ENCODE data around the gene TDRKH.

Gene TDRKH

DNA sequence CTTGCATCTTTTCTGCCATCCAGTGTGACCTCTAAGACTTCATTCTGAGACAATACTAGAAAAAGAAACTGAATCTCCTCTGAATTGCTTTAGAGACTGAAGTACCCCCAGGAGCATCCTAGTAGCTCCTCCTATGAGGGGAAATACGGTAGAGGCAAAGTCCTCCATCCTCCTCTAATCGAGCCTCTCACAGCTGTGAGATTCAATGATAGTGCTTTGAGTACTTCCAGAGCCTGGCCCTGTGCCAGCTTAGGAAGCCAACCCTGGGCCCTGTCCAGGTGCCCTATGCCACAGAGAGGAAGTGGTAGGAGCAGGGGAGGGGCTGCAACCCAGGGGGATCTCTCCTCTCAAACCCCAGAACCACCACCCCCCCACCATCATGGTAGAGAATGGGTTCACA is 30.6 kb upstream of the TDRKH start:
- no peak for DNase-seq

- DNase-seq = no peak
These were observed 29.8 kb upstream of the TDRKH start for GRCh38 chr1:151819976-151820623.

DNA sequence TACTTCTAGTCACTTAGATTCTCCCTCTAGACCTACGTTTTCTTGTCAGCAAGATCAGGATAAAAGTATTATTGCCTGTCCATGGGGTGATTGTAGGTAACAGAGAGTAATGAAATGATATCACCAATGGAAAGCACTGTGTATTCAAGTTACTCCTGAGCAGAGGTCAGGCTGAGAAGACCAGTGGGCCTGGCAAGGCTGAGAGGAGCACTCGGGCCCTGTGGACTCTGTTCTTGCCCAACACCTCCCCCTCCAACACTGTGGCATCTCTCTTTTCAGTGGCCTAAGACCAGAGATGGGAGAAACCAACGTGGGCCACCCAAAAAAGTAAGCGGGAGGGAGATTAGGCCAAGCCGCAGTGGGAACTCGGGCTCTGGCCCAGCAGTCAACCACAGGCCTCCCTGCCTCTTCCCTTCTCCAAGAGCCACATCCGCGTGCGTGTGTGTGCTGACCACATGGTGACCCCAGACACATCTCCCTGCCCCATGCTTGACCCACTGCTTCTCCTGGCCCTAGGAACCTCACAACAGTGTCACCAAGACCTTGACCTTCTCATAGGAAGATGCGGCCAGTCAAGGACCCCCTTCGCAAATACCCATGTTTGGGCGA is 29.0 kb upstream of the TDRKH start:
- no peak for DNase-seq

DNA sequence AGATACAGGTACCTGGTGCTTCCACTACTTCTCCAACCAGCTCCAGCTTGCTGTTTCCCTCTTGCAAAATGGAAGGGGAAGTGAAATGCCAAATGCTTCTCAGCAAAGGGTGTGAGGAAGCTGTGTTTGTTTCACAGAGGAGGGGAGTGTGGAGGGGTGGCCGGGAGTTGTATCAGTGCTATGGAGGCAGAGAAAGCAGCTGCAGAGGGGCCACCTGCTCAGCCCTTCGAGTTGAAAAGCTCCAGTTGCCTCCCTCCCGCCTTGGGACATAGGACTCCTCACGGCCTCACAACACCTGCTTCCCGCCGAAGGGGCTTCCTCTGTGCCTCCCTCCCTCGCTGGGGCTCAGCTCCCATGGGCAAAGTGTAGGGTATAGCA is 27.0 kb upstream of the TDRKH start:
- no peak for DNase-seq

- no peak for DNase-seq
These were observed 26.4 kb upstream of the TDRKH start for GRCh38 chr1:151816548-151817352.

GRCh38 chr1:151815716-151816327 is 25.5 kb upstream of the TDRKH start:
- no peak for DNase-seq

DNA sequence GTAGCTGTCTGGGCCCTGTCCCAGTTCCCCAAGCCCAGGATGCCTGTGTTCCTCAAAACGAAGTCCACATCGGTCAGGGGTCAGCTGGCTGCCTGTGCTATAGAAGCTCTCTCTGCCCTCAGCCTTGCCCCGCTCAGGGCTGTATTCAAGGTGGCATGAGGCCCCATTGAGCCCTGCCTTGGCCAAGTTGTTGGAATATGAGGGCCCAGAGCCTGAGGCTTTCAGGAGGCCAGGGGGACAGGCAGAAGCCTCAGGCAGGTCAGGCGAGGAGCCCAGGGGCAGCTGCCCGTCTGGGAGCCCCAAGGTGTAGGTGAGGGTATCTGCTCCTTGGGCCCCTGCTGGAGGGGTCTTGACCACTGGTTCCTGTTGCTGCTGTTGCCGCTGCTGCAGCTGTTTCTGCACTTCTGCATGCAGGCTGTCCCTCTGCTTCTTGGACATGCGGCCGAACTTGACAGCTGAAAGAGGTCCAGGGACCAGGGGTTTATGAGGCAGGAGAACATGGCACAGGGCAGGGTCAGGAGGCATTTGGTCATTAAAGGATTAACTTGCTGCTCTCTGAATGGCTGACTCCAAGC is 24.8 kb upstream of the TDRKH start:
- DNase-seq = no peak

DNA sequence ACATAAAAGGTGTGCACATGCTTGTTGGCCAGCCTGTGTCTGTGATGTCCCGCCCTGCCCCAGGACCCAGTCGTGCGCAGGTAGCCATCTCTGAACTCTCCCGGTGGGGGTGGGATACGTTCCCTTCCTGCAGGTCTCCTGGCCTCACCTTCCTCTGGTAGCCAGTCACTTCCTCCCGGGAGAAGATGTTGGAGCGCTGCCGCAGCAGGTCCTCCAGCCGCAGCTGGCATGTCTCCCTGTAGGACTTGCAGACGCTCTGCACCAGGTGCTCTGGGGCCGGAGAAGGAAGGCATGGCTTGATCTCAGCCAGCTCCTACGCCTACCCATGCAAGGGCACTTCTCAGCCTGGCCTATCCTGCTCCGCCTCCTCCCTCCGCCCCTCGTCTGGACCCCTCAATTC is 24.1 kb upstream of the TDRKH start:
- no peak for DNase-seq

GRCh38 chr1:151813271-151813977 is 23.1 kb upstream of the TDRKH start:
- no peak for DNase-seq

- no peak for DNase-seq
These were observed 20.9 kb upstream of the TDRKH start for GRCh38 chr1:151811181-151811580.

GRCh38 chr1:151809985-151810556 is 19.8 kb upstream of the TDRKH start:
- DNase-seq = no peak

DNA sequence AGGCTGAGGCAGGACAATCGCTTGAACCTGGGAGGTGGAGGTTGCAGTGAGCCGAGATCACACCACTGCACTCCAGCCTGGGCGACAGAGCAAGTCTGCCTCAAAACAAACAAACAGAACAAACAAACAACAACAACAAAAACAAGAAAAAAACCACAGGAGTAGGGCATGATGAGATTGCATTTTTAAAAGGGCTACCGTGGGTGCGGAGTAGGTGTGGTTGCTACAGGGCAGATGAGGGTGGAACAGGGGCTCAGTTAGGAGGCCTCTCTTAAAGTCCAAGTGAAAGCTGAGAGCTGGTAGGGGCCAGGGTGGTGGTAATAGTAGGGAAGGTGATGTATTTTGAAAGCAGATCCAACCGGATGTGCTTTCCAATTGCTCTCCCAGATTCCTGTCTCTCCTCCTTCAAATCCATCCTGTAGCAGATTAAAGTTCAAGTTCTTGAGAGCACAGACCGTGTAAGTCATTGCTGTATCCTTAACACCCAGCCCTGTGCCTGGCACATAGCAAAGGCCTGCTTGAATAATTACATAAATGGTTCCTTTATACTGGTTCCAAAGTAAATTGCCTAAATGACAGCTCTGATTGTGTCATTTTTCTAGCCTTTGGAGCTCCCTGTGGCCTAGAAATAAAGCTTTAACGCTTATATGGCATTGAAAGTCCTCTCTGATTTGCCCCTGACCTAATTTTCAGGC is 19.1 kb upstream of the TDRKH start:
- DNase-seq = no peak

DNA sequence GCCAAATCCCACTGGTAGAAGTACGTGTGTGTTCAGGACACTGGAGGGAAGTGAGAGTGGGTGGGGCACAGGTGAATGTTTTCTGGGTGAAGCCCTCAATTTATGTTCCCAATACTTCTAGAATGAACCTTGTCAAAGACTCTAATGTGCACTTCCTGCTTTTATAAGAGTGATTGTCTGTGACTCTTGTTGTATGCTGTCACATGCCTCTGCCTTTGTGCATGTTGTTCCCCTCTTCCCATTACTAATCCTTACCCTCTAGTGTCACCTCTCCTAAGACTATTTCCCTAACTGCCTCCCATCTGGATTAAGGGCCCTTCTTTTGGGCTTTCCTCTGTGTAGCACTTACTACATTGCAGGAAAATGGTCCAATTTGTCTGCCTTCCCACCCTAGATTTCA is 17.5 kb upstream of the TDRKH start:
- DNase-seq = no peak

GRCh38 chr1:151807131-151807530 is 16.8 kb upstream of the TDRKH start:
- no peak for DNase-seq

DNA sequence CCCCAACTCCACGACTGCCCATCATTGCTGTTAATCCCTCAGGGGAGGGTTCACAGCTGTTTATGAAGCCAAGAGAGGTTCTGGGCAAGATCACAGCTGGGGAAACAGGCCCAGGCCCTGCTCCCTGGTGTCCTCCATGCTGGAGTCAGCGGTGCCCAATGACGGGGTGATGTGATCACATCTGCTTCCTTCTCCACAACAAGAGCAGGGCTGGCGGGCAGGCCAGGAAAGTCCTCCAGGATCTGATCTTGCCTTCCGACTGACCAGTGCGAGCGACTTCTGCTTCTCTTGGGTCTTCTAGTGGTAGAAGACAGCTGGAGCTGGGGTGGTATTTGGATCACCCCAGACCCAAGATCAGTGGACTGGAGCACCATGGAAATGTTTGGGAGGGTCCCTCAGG is 15.9 kb upstream of the TDRKH start:
- no peak for DNase-seq

GRCh38 chr1:151805066-151805820 is 14.9 kb upstream of the TDRKH start, which contains the start of gene LINGO4:
LINGO4 (minus strand) TSS chr1:151805419; CDS start chr1:151802704, 2,715 bp downstream.
- no peak for DNase-seq

- DNase-seq = no peak
These were observed 13.6 kb upstream of the TDRKH start for GRCh38 chr1:151803915-151804314.

- DNase-seq = no peak
These were observed 12.9 kb upstream of the TDRKH start for GRCh38 chr1:151803164-151803563.

GRCh38 chr1:151802372-151802771 is 12.1 kb upstream of the TDRKH start:
- no peak for DNase-seq

- no peak for DNase-seq
These were observed 11.5 kb upstream of the TDRKH start for GRCh38 chr1:151801846-151802245.

- no peak for DNase-seq
These were observed 11.1 kb upstream of the TDRKH start for GRCh38 chr1:151801310-151801820.

All from stimulated activated CD4-positive, alpha-beta T cell treated with anti-CD3 and anti-CD28 coated beads, Interleukin-2, amount 100 ng/mL, for 48 hours (primary cell).